ENCODE data around the gene LUZP2. TPM values are rescaled to one million over a fixed set of nuclear protein-coding genes. Genes with fewer than 3 reads are reported as not detected.

LUZP2 gene
- total and polyA plus RNA-seq, 10 donors, result 0.03 to 2.9 (median 0.40) TPM; not detected in 3

DNA sequence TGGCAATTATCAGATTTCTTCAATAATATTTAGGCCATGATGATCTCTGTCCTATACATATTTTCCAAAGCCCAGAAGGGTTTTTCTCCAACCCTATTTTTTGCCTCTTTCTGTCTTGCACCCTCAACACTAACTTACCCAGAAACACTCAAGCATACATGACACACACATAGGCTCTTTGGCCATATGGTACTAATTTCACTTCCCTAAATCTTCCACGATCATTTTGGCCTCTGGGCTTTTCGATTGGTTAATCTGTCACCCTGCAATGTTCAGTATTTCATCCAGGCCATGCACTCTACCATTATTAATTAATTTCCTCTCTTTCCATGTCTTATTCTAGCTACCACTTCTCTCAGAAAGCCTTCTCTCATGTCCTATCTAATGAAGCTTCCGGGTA, 59.8 kb downstream of the LUZP2 start:
- intact Hi-C loops (cut with DNase I; ENCODE audit: low total_unique reads), result no loop called here
- WGBS, 5 donors, result 63 to 82% (median 74%) methylated on average over 3 of the region's 3 CpGs

DNA sequence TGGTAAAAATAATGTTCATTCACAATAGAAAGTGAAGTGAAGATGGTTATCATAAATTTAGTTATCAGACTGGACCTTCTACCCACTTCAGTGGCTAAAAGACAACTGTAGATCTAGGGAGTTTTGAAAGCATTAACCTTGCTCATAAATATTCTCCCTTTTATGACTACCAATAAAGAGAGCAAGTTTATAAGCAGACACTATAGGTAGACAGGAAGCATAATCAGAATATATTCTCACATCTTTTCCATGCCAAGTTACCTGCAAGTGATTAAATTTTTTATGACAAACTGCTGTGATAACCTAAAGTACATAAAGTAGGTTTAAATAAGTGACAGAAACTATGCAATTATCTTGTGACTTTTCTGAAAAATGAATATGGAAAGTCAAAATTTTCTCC, 62.5 kb downstream of the LUZP2 start:
- TF ChIP-seq, protein P1, sequence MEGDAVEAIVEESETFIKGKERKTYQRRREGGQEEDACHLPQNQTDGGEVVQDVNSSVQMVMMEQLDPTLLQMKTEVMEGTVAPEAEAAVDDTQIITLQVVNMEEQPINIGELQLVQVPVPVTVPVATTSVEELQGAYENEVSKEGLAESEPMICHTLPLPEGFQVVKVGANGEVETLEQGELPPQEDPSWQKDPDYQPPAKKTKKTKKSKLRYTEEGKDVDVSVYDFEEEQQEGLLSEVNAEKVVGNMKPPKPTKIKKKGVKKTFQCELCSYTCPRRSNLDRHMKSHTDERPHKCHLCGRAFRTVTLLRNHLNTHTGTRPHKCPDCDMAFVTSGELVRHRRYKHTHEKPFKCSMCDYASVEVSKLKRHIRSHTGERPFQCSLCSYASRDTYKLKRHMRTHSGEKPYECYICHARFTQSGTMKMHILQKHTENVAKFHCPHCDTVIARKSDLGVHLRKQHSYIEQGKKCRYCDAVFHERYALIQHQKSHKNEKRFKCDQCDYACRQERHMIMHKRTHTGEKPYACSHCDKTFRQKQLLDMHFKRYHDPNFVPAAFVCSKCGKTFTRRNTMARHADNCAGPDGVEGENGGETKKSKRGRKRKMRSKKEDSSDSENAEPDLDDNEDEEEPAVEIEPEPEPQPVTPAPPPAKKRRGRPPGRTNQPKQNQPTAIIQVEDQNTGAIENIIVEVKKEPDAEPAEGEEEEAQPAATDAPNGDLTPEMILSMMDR (IDR thresholded peaks at IDR 0.05 in 8 of 11, conservative IDR thresholded peaks at IDR 0.05 in 3 of 11), result no peak
- TF ChIP-seq POLR2A (IDR thresholded peaks at IDR 0.05) (no peak), POLR2AphosphoS5 (IDR thresholded peaks at IDR 0.05) (no peak)
- Histone ChIP-seq H3K9me3 (no peaks in the 10 kb centered on the region), H3K36me3 (no peaks in the 10 kb centered on the region), H3K4me3 (no peak overlapping the region), H3K4me1 (no peaks in the 10 kb centered on the region), H3K27ac (no peak overlapping the region), H3K27me3 (replicated peaks in 1 of 7) (no peaks in the 10 kb centered on the region)
- no peak for DNase-seq
- intact Hi-C loops (cut with DNase I; ENCODE audit: low total_unique reads), result no loop called here

More for the DNA sequence above, 59.8 kb downstream of the LUZP2 start:
- no peaks in the 10 kb centered on the region for H3K9me3 ChIP-seq
- no peak for DNase-seq
- no peaks in the 10 kb centered on the region for H3K36me3 ChIP-seq
- H3K27ac ChIP-seq, result no peak overlapping the region
- no peaks in the 10 kb centered on the region for H3K4me1 ChIP-seq
- TF ChIP-seq POLR2AphosphoS5 (IDR thresholded peaks at IDR 0.05) (no peak), POLR2A (IDR thresholded peaks at IDR 0.05) (no peak)
- TF ChIP-seq, protein P1 (IDR thresholded peaks at IDR 0.05 in 8 of 11, conservative IDR thresholded peaks at IDR 0.05 in 3 of 11), result no peak
- H3K27me3 ChIP-seq (replicated peaks in 1 of 7), result no peaks in the 10 kb centered on the region
- H3K4me3 ChIP-seq, result no peak overlapping the region

DNA sequence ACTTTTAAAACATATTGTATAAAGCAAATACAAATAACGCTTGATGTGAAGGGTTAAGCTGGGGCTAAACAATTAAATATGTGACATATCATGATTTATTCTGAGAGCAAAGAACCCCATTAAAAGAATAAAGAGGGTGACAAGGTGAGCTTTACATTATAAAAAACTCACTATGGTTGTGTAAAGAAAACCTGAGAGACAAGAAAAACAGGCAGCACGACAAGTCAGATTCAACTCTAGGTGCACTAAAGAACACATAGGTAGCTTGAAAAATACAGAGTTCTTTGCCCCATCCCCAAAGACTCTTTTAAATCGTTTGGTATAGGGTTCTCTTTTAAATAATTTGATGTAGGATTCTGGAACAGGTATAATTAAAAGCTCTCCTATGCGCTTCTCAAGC, 63.5 kb downstream of the LUZP2 start:
- intact Hi-C loops (cut with DNase I; ENCODE audit: low total_unique reads), result no loop called here
- no peak overlapping the region for H3K4me3 ChIP-seq
- no peaks in the 10 kb centered on the region for H3K36me3 ChIP-seq
- no peak for DNase-seq
- no peak overlapping the region for H3K27ac ChIP-seq
- no peaks in the 10 kb centered on the region for H3K4me1 ChIP-seq
- WGBS, 5 donors, result 67 to 77% (median 74%) methylated on average over 4 of the region's 4 CpGs
- H3K27me3 ChIP-seq (replicated peaks in 1 of 7), result no peaks in the 10 kb centered on the region
- TF ChIP-seq POLR2AphosphoS5 (IDR thresholded peaks at IDR 0.05) (no peak), POLR2A (IDR thresholded peaks at IDR 0.05) (no peak)
- TF ChIP-seq, protein P1 (IDR thresholded peaks at IDR 0.05 in 8 of 11, conservative IDR thresholded peaks at IDR 0.05 in 3 of 11), result no peak
- peaks cover 0 to 3% (median 0%) of the 10 kb centered on the region in 8 donors for H3K9me3 ChIP-seq

DNA sequence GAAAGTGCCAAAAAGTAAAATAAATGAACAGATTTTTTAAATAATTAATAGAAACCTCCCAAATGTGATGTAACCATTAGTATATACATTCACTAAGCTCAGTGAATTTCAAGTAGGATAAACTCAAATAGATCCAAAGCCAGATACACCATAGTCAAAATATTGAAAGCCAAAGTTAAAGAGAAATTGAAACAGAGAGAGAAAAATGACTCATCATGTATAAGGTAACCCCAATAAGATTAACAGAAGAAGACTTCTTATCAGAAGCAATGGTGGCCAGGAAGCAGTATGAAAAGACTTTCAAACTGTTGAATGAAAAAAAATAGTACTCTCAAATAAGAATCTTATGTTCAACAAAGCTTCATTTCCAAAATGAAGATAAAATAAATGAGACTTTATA, 70.5 kb downstream of the LUZP2 start:
- Histone ChIP-seq H3K27me3 (replicated peaks in 1 of 7) (no peaks in the 10 kb centered on the region), H3K4me1 (no peaks in the 10 kb centered on the region), H3K4me3 (no peak overlapping the region), H3K9me3 (peaks cover 0 to 3% (median 0%) of the 10 kb centered on the region in 8 donors), H3K36me3 (no peaks in the 10 kb centered on the region), H3K27ac (no peak overlapping the region)
- intact Hi-C loops (cut with DNase I; ENCODE audit: low total_unique reads), result no loop called here
- DNase-seq, result no peak
- TF ChIP-seq, protein P1 (IDR thresholded peaks at IDR 0.05 in 8 of 11, conservative IDR thresholded peaks at IDR 0.05 in 3 of 11), result no peak
- no peak for TF ChIP-seq POLR2A (IDR thresholded peaks at IDR 0.05)
- TF ChIP-seq POLR2AphosphoS5 (IDR thresholded peaks at IDR 0.05), result no peak
